ENCODE results near the gene TCHHL1.
"Not testable (repeated sequence)": the region's sequence is repeated elsewhere in the genome, so short reads cannot be mapped to it uniquely, and the experiment has no call there.

Gene TCHHL1

GRCh38 chr1:152086760-152087159, 2.1 kb downstream of the TCHHL1 start:
- TF ChIP-seq CTCF (IDR thresholded peaks at IDR 0.05), result no peak
- no peak overlapping the region for H3K27ac ChIP-seq
- no peak overlapping the region for H3K4me3 ChIP-seq
- no peak for DNase-seq (ENCODE audit: low spot score)

GRCh38 chr1:152084853-152085252, 4.0 kb downstream of the TCHHL1 start:
- H3K27ac ChIP-seq, result no peak overlapping the region
- DNase-seq (ENCODE audit: low spot score), result no peak
- H3K4me3 ChIP-seq, result no peak overlapping the region
- TF ChIP-seq CTCF (IDR thresholded peaks at IDR 0.05), result no peak

DNA sequence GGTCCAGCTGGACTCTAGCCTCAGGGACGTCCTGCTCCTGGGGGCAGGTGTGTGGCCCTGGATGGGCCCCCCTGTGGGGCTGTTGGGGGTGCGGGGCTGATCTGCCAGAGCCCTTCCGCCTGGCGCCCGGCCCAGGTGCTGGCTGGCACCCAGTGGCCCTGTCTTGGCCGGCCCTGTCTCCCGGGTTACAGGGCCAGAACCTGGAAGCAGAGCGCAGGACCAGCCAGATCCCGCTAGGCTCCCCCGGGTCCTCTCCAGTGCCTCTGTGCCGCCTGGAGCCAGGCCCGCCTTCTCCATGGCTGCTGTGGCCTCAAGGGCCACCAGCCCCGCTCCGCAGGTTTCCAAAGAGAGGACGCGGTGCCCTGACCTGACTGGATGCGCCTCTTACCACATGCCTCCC, 7.8 kb downstream of the TCHHL1 start:
- not testable (repeated sequence) for H3K27ac ChIP-seq; H3K4me3 ChIP-seq; DNase-seq (ENCODE audit: low spot score)

- not testable (repeated sequence) for H3K4me3 ChIP-seq; H3K27ac ChIP-seq; DNase-seq (ENCODE audit: low spot score)
Observed at GRCh38 chr1:152080494-152080893, 8.4 kb downstream of the TCHHL1 start.

- Histone ChIP-seq H3K4me3 (no peak overlapping the region), H3K27ac (no peak overlapping the region)
- no peak for TF ChIP-seq CTCF (IDR thresholded peaks at IDR 0.05)
- DNase-seq (ENCODE audit: low spot score), result no peak
Observed at GRCh38 chr1:152078831-152079441, 9.9 kb downstream of the TCHHL1 start.

DNA sequence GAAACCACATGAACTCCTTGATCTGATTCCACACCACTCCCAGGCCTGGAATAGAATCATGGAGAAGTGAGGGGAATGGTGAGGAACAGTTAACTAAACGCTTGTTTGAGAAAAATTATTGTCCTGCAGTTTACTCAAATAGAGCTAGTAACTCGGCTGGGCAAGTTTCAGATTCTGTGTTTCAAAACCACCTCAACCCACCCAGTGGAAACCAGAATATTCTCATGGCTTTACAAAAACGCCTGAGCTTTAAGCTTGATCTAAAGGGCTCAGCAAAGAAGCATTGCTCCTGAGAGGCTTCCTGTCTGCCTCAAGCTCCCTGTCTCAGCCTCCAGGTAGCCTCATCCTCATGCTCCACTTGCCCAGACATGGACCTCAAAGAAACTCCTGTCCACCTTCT, 16.6 kb downstream of the TCHHL1 start:
- no peak for TF ChIP-seq CTCF (IDR thresholded peaks at IDR 0.05)
- Histone ChIP-seq H3K4me3 (no peak overlapping the region), H3K27ac (no peak overlapping the region)
- DNase-seq (ENCODE audit: low spot score), result no peak

DNA sequence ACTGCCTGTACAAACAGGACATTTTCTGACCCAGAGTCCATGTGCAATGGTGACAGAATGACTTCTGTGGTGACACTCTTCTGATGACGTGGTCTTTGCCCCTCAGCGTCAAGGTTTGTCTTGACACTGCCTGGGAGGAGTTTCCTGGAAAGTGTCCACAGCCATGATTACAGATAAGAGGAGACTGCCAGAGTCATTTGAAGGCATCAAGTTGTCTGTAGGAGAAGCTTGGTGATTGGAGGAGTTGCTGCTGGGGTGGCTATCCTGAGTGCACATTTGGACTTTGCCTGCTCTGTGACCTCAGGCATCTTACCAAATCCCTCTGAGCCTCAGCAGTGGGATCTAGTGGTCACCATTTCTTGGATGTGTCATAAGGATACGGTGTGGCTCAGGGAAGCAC, 17.7 kb downstream of the TCHHL1 start:
- DNase-seq (ENCODE audit: low spot score), result no peak
- Histone ChIP-seq H3K27ac (no peak overlapping the region), H3K4me3 (no peak overlapping the region)
- TF ChIP-seq CTCF (IDR thresholded peaks at IDR 0.05), result no peak

- no peak for TF ChIP-seq CTCF (IDR thresholded peaks at IDR 0.05)
- Histone ChIP-seq H3K4me3 (no peak overlapping the region), H3K27ac (no peak overlapping the region)
- no peak for DNase-seq (ENCODE audit: low spot score)
Observed at GRCh38 chr1:152067929-152068328, 20.9 kb downstream of the TCHHL1 start.
